HG03575 (cell line): ENCODE measurements around the gene ADAMTS12.
A peak's percentile ranks its signal among the peaks of the same experiment; 100 is the strongest.

ENCODE experiments used
- ATAC-seq: cut with Tn5 transposase; IDR thresholded peaks from one replicate; pipeline ENCODE4 v1.9.1; 2021; ENCODE audit not compliant: unreplicated experiment, insufficient number of reproducible peaks, low FRiP score; ENCODE audit errors: extremely low read depth

ADAMTS12 gene

DNA sequence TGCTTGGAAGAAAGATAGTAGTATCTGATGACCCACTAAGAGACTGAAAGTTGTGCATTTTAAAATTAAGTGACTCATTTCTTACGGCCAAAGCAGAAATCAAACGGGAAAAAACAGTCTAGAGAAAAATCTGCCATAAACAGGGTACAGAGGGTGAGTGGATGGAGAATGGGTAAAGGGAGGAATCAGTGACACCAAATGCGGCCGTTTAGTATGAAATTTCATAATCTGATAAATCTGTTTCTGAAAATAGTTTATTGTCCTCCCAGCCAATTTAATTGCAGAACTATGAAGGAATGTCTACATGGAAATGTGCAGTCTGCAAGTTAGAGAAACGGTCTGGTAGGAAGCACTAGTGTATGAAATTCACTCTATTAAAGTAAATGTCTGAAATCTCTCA, 39.5 kb downstream of the ADAMTS12 start:
- no peak for ATAC-seq

DNA sequence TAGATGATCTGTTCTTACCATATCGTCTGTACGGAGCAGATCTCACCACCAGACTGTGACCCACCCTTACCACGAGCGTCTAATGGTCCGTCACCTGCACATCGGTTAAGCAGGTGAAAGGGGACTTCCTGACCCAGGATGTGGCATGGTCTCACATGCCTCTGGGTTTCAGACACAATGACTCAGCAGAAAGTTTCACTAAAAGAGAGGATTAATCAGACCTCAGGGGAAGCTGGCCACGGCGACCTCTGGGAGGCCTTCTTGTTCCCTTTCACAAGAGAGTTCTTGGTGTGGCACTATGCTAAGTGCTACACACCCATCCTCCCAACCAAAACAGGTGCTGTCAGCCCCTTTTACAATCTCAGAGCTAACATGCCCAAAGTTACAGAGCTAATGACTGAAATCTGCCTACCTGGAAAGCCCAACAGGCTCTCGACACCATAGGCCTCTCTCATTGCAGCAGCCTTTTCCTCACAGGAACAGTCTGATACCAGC, 41.6 kb downstream of the ADAMTS12 start:
- ATAC-seq: peak; percentile 94

DNA sequence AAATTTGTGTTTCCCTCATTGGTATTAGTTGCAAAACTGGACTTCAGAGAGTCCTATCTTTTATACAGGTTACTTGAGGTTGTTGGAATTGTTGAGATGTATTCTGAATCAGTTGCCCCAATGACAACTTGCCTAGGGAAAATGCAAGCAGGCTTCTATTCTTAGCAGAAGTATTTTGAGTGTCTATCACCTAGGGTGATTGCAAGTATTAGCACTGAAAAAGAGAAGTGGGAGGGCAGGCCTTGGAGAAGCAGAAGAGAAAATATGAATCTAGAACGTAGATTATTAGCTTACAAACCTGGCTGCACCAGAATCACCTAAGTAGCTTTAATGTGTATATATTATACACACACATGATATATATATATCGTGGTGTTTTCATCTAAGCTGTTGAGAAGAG, 43.2 kb downstream of the ADAMTS12 start:
- ATAC-seq: no peak

DNA sequence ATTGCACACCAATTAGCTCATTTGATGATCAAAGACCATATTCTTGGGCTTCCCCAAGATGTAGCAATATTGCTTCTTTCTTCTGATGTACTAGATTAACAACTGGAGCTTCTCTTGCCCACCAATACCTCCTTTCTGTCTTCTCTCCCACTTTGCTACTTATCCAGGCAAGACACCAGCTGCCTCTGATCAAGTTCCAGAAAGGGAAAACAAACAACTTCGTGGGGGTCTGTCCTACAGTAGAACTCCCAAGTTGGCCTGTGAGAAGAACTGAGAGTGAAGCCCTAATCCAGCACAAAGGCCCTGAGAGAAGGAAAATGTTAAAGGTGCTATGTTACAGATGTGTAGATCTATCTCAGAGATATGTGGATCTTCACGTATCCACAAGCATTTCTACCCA, 44.9 kb downstream of the ADAMTS12 start:
- no peak for ATAC-seq

DNA sequence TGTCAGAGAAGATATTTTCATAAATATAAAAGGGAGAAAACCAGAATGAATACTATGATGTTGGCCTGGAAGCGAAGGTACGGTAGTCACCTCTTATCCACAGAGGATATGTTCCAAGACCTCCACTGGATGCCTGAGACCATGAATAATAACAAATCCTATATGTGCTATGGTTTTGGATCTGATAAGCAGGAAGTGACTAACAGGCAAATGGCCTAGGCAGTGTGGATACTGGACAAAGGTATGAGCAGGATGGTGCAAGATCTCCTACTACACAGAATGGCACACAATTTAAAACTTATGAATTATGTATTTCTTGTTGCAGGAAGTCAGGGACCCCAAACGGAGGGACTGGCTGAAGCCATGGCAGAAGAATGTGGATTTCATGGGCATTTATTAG, 48.2 kb downstream of the ADAMTS12 start:
- no peak for ATAC-seq

DNA sequence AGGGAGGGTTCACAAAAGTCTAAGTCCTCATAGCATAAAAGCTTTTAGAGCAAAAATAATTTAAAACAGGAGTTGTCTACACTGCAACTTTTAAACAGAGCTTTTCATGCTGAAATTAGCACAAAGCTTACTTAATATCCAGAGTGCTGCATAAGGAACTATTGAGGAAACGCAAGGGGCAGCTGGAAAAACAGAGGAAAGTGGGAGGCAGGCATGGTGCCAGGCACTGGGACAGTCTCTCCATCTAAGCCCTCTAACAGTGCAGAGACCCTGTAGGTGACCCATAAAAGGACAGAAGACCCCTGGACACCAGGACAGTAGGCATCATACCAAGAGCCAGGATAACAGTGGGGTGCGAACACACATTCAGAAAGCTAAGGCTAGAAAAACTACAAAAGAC, 49.3 kb downstream of the ADAMTS12 start:
- ATAC-seq: no peak

DNA sequence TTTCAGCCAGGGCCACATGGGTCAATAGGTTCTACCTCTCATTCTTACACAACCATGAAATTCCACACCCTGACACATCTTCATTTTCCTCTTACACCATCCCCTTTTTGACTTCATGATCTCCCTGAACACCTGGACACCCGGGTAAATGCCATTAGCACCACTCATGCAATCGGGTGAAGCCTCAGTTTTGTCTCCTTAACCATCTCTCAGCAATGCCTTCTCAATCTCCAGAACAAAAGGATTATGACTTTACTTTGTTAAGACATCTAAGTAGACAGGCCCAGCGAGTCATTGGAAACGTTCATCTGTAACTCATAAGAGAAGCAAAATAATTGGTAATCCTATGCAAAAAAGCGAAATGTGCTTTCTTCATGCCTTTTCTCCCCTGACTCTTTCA, 49.9 kb downstream of the ADAMTS12 start:
- ATAC-seq: no peak

DNA sequence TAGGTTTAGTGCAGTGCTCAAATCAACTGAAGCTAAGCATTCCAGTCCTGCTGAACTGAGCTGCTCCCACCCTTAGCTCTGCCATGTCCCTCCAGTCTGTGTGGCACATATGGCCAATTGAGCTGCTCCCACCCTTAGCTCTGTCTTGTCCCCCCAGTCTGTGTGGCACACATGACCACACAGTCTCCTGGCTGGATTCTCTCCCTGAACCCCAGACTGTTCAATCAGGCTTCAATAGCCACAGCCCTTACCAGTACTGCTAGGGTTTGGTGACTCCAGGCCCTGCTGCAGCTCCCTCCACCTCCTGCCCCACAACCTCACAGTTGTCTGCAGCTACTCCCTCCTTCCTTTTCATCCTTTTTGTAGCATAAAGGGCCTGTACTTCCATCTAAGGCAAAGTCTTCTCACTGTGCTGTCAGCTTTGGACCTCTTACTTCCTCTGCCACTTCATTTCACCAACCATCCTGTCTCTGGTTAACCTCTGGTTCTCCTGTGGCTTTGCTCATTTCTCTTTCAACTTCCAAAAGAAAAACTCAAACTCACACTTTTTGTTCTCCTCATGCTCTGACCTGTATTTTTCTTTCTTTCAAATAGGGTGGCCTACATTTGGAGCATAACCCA, 50.8 kb downstream of the ADAMTS12 start:
- ATAC-seq: peak; percentile 72

DNA sequence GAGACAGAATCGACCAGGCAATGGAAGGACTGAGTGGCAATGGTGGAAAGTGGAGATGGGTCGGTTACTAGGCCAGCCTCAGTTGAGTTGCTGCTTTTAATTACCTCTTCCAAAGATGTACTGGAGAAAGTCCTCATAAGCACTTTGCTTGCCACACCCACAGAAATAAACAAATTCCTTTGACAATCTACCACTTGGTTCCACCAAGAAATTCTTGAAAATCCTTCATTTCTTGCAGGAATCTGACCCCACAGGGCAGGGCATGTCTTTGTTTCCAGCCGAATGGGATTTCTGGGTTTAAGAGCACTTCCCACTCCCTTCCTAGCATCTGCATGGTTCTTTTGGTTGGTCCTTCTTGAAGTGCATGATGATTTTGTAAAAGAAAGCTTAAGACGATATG, 54.5 kb downstream of the ADAMTS12 start:
- ATAC-seq: no peak

DNA sequence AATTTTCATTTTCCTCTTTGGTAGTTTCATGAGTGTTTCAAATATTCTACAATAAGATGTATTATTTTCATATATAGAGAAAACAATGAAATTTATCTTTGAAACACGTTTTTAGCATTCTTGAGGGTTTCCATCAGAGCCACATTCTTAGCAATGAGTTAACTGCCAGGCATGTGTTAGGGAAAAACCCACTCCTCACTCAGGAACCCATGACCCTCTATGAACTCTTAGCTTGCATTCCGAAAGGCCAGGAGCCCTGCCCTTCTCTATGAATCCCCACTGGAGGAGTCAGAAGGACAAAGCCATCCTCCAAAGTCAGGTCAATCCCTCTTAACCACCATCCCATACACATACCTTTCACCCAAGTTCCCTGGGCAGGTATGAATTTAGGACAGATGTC, 57.5 kb downstream of the ADAMTS12 start:
- ATAC-seq: no peak

DNA sequence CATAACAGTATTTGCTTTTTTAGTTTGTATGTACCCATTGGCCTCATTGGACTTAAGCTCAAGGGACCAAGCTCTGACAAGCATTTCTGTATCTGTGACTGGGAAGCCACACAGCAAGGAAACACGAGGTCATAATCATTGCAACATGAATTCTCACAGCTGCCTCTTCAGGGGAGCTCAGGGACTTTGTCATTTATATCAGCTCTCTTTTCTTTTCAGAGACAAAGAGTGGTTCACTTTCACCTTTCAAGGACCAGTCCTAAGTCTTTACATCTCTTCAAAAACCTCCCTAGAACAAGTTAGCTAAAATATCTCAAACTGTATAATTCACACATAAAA, 58.6 kb downstream of the ADAMTS12 start:
- no peak for ATAC-seq

DNA sequence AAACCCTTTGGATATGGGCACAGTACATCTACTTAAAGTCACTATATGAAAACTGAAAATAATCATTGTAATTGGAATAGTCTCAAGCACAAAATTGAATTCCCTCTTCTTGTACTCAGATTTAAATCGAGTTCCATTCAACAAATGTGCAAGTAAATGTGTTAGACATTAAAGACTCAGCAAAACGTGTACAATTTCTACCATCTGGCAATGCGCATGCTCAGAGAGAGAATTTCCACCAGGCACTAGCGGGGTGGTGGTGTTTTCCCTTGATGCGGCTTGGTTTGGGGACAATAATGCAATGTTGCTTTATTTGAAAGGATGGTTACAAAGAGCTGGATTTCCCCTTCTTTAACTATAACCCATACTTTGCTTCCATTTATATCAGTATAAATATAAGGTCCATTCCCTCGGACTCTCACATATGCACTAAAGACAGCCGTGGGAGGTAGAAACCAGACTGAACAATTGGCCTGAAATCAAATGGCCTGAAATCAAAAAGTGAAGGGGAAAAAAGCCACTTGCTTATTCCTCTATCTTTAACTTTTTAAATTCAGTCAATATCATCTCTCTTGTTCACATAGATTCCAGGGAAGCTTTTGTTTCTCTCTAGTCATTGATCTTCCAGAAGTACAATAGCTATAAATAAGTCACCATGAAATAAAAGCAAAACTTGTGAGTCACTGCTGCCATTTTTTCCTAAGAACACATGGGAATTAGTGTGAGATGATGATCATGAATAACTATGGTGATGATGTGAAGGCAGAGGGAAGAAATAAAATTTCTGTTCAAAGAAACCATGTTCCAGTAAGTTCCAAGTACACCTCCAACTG, 59.2 kb downstream of the ADAMTS12 start:
- ATAC-seq: no peak

DNA sequence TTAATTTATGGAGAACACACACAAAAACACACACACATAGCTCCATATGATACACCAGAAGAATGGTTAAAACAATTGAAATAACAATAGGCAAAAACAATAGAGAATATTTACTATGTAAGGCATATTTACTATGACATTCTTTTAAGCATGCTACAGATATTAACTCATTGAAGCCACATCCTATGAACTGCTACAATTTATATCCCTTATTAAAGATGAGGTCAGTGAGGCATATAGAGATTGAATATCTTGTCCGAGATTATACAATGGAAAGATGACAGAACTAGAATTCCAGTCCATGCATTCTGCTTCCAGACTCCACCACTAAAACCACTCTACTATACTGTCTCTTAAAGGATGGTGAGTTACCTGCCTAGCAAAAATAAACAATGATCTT, 60.7 kb downstream of the ADAMTS12 start:
- ATAC-seq: no peak

DNA sequence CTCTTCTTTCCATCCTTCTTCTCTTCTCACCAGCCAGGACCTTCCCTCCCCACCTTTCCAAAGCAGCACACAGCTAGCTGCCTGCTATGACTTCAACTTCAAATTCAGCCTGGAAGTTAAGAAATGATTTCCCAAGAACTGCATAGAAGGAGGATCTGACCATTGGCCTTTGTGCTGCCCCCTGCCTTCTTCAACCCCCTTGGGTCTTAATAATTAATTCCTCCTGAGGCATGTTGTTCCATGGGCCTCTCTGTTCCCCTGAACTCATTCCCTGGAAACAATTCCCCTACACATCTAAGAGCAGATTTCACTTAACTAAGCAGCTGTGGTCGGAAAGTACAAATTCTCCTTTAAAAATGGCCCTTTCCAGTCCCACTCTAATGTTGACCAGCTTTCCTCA, 62.4 kb downstream of the ADAMTS12 start:
- no peak for ATAC-seq

DNA sequence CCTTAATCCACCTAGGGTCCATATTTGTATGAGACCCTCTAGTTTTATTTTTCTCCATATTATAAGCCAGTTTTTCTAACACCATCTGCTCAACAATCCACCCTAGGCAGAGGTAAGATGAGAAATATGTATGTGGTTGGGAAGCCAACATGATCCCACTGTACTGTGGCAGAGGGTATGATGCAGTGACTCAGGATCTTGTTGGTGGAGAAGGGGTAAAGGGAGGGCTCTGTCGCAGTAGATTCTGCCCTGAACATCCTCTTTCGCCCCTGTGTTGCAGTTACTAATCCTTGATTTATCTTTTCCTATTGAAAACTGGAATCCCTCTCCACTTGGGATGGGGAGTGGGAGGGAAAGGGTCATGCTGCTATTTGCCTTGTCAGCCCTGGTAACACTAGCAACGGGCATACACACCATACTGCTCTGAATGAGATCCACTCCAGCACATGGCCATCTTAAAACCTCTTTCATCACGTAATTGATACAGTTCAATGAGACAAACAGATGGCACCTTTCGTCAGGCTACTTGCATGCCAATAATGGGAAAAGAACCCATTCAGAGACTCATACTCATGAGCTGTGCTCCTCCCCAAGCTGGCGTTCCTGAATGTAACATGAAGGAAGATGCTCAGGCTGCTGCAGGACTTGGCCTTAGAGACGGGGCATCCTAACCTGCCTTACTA, 63.0 kb downstream of the ADAMTS12 start:
- ATAC-seq: no peak

DNA sequence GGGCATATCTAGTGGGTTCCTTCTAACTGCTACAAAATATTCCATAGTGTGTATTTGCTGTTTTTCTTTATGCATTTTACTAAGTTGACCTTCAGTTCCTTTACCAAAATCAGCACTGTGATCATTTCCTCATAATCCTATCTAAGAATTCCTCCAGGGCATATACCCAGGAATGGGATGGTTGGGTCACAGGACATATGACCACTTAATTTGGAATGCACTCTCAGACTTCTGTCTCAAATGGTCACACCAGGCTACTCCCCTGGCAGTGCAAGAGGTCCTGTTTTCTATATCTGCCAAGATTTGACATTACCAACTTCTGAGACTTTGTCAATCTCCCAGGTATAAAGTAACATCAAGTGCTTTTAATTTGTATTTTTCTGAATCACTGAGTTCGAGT, 63.9 kb downstream of the ADAMTS12 start:
- ATAC-seq: no peak

DNA sequence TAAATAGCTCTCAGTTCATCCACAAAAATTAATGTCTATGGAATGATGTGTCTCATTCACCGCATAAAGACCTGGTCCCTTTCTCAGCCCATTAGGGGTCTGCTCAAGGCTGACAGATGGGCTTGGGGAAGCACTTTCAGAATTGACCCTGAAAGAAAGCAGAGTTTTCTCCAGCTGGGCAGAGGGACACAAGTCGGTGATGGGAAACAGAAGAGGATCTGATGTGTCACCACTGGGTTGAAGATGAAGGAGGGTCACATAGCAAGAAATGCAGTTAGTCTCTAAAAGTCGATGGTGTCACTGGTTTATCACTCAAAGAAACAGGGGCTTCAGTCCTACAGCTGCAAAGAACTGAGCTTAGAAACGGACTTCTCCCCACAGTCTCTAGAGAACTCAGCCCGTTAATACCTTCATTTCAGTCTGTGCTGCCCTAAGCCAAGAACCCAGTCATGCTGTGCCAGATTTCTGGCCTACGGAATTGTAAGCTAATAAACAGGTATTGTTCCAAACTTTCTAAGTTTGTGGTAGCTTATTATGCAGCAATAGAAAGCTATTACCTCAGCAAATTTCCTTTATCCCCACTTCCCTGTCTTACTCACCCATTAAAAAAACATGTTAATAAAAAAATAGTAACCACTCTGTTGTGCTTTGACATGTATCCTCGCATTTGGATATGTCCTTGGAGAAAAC, 64.6 kb downstream of the ADAMTS12 start:
- no peak for ATAC-seq

DNA sequence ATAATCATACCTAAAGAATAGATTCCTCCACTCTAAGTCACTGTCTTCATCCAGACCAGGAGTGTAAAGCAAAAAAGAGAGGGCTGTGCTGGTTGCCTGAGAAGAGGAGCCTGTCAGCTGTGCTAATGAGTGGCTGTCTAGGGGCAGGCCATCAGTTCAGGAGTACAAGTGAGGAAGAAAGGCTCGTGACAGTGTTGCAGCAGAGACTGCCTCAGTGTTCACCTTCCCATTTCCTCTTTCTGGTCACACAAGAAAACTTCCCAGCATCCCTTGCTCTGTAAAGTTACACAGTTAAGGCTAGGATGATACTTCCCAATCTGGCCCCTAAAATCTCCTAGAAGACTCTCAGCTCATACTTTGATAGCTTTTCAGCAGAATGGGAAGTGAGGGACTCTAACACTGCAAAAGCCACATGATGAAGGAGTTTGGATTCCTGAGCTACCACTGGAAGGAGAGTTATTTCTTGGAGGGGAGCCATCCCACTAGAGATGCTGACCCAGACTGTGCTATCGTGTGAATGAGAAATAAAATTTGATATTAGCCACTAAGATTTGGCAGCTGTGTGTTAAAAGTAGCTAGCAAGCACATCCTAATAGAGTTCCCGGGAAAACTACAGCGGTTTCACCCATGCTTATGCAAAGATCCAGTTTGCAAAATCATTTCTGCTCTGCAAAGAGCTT, 67.1 kb downstream of the ADAMTS12 start:
- no peak for ATAC-seq

DNA sequence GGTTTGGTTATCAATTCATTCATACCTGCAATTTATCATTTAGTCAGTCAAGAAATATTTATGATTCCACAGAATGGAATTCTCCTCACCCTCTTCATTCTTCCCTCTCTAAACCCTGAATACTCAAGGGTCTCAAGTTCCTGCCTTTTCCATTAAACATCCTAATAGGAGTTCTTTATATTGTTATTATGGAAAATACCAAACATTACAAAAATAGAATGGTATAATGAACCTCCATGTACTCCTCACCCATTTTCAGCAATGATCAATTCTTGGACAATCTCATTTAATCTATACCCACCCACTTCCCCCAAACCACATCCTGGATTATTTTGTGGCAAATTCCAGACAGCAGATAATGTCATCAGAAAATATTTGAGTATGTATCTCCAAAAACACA, 74.5 kb downstream of the ADAMTS12 start:
- ATAC-seq: no peak
